ENCODE measurements around the gene AP3M1.

Gene AP3M1

DNA sequence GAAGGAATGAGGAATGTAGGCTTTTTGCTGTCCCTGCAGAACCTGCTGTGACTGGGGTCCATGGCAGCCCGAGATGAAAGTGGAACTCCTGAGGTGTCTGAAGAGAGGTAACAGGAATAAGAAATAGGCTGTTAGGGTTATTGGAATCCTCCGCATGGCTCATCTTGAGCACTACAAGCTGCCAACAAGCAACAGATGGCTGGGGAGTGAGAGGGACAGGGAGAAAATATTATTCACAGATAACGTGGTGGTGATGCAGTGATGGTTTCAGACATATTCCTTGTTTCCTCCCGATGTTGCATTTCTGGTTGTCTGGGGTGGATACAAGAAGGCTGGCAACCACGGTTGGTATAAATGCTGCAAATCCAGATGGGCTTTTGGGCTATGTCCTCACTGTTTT, 46.1 kb downstream of the AP3M1 start:
- TF ChIP-seq, protein P1, sequence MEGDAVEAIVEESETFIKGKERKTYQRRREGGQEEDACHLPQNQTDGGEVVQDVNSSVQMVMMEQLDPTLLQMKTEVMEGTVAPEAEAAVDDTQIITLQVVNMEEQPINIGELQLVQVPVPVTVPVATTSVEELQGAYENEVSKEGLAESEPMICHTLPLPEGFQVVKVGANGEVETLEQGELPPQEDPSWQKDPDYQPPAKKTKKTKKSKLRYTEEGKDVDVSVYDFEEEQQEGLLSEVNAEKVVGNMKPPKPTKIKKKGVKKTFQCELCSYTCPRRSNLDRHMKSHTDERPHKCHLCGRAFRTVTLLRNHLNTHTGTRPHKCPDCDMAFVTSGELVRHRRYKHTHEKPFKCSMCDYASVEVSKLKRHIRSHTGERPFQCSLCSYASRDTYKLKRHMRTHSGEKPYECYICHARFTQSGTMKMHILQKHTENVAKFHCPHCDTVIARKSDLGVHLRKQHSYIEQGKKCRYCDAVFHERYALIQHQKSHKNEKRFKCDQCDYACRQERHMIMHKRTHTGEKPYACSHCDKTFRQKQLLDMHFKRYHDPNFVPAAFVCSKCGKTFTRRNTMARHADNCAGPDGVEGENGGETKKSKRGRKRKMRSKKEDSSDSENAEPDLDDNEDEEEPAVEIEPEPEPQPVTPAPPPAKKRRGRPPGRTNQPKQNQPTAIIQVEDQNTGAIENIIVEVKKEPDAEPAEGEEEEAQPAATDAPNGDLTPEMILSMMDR (IDR thresholded peaks at IDR 0.05; ENCODE audit: borderline replicate concordance, insufficient read depth, low read depth, low read length), result no peak
- H3K4me3 ChIP-seq (ENCODE audit: low read depth, low read length), result no peak overlapping the region

DNA sequence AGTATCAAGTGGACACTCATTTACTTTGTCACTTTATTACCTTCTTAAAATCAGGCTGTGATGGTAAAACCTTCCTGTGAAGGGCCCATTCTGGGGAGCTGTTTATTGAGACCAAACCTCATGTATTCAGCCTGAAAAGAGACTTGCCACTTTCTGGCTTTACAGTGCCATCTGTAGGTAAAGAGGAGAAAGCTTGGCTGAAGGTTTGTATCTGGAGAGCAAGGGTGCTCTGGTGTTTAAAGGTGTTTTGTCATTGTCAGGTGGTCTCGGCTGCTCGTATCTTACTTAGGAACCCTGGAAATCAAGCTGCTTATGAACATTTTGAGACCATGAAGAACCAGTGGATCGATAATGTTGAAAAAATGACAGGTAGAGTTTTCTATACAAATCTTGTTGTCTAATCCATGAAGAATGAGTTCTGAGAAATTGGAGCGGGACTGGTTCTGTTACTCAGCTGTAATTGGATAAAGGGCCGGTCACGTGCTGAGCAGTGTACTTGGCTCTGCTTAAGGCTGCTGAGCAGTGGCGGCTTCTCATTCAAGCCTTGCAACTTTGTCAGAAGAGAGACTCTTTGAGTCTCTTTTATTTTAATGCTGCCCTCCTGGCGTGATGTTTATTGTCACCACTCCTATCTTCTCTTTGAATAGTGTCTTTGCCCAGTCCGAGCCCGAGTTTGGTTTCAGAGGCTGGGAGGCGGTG, 46.9 kb downstream of the AP3M1 start:
- TF ChIP-seq, protein P1 (IDR thresholded peaks at IDR 0.05; ENCODE audit: borderline replicate concordance, insufficient read depth, low read depth, low read length), result peak; percentile 45; the same call in 1 of the 2 replicates
- no peak overlapping the region for H3K4me3 ChIP-seq (ENCODE audit: low read depth, low read length)

DNA sequence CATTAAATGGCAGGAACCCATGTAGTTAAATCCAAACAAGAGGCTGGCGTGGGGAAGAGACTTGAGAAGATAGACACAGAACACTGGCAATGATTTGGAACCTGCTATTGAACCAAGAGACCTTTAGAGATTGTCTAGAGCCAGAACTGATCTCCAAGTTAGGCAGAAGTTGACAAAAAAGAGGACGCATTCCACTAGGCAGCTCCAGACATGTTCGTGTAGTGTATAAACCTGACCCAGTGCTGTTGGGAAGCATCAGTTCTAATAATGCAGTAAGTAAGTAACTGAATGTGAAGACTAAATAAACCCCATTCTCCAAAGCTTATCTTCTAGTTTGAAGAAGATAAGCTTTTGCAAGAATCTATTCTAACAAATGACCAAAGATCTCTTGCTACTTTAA, 50.8 kb downstream of the AP3M1 start:
- TF ChIP-seq, protein P1 (IDR thresholded peaks at IDR 0.05; ENCODE audit: borderline replicate concordance, insufficient read depth, low read depth, low read length), result no peak

DNA sequence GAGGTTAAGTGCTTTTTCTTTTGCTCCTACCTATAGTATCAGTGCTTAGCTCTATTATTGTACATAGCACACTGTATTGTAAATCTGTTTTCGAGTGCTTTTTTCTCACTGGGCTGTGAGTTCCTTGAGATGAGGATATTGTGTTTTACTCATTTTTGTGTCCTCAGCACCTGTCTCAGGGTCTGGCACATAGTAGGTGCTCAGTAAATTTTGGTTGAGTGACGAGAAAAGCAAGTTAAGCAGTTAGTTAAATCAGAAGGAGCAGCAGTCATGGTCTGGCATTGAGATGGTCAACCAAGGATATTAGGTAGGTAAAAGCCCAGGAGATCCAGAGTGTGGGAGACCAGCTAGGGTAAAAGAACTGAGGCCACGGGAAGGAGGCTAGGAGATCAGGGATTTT, 51.2 kb downstream of the AP3M1 start:
- no peak overlapping the region for H3K4me3 ChIP-seq (ENCODE audit: low read depth, low read length)
- TF ChIP-seq, protein P1 (IDR thresholded peaks at IDR 0.05; ENCODE audit: borderline replicate concordance, insufficient read depth, low read depth, low read length), result no peak

More for the DNA sequence above, 50.8 kb downstream of the AP3M1 start:
- no peak overlapping the region for H3K4me3 ChIP-seq (ENCODE audit: low read depth, low read length)

DNA sequence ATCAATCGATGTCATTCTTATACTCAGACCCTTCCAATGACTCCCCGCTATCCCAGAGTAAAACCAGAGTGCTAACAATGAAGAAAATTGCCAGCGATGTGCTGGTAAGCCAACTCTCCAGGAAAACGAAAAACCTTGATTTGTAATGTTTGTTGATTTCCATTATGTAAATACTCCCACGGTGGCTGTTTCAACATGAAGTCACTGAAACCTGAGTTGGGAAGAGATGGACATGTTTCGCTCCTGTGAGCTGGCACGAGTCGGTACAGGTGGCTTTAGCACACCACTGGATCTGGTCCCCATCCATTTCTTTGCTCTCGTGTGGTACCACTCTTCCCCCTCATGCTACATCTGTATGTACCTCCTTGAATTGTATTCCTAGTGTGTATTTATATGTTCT, 52.9 kb downstream of the AP3M1 start:
- no peak overlapping the region for H3K4me3 ChIP-seq (ENCODE audit: low read depth, low read length)
- TF ChIP-seq, protein P1 (IDR thresholded peaks at IDR 0.05; ENCODE audit: borderline replicate concordance, insufficient read depth, low read depth, low read length), result no peak

DNA sequence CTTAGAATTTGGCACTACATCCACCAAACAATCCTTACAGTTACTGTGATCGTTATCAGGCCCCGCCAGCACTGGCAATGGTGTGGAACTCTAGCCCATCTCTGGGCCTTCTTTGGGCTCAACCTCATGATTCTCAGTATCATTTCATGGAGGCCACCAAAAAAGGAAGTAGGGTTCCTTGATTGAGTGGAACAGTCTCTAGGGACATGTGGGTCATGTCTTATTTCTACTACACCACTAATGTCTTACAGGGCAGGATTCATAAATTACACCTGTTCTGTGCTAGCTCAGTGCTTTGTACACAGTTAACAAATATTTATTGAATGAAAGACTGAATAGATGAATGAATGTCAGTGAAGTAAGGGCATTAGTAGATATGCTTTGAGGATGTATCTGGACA, 53.9 kb downstream of the AP3M1 start:
- TF ChIP-seq, protein P1 (IDR thresholded peaks at IDR 0.05; ENCODE audit: borderline replicate concordance, insufficient read depth, low read depth, low read length), result no peak
- no peak overlapping the region for H3K4me3 ChIP-seq (ENCODE audit: low read depth, low read length)

DNA sequence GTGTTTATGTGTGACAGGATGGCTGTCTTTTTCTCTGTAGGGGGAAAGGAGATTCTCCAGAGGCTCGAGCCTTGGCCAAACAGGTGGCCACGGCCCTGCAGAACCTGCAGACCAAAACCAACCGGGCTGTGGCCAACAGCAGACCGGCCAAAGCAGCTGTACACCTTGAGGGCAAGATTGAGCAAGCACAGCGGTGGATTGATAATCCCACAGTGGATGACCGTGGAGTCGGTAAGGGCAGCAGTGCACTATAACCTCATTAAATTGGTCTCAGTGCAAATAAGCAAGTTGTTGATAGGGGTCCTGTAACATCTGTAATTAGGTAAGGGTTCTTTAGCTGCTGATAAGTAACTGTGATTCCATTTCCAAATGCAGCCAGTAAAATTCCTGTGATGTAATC, 56.4 kb downstream of the AP3M1 start:
- H3K4me3 ChIP-seq (ENCODE audit: low read depth, low read length), result no peak overlapping the region
- TF ChIP-seq, protein P1 (IDR thresholded peaks at IDR 0.05; ENCODE audit: borderline replicate concordance, insufficient read depth, low read depth, low read length), result no peak
